GM13976 (cell line): ENCODE results near the gene MICAL3.
"Not testable (repeated sequence)": the region's sequence is repeated elsewhere in the genome, so short reads cannot be mapped to it uniquely, and the experiment has no call there.

ENCODE experiments used
- DNase-seq: peaks from one replicate; pipeline ENCODE4 v3.0.0; 2012; ENCODE audit warnings: low spot score
- in situ Hi-C: fragments of 300-500 bp; cut with MboI; formaldehyde crosslinking; loops from one replicate; pipeline ENCODE4 v1.12.0; 2022; ENCODE audit warnings: low sequenced_read_pairs, mixed read lengths, inconsistent platforms; ENCODE audit not compliant: unreplicated experiment
- TF ChIP-seq, protein P1 (sequence below): IDR thresholded peaks from 2 replicates; pipeline ENCODE4 v1.5.1; 2012; ENCODE audit warnings: borderline replicate concordance, mild to moderate bottlenecking; ENCODE audit not compliant: insufficient read depth; ENCODE audit errors: extremely low read depth, missing control alignments, control extremely low read depth

MICAL3 gene

DNA sequence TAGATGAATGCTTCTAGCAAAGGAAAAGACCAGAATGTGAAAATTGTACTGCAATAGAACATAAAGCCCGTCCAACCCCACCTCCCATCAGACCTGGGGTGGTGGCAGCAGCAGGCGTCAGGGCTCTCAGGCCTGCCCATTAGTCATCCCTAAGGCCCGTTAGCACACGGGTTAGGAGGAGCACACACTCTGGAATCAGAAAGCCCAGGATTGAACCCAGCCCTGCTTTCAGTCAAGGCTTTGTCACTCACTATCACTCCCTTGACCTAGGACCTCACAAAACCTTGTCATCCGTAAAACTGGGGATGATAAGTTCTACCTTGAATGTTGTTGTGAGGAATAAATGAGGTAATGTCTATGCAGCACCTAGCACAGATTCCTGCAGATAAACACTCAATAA is 26.9 kb downstream of the MICAL3 start:
- TF ChIP-seq, protein P1, sequence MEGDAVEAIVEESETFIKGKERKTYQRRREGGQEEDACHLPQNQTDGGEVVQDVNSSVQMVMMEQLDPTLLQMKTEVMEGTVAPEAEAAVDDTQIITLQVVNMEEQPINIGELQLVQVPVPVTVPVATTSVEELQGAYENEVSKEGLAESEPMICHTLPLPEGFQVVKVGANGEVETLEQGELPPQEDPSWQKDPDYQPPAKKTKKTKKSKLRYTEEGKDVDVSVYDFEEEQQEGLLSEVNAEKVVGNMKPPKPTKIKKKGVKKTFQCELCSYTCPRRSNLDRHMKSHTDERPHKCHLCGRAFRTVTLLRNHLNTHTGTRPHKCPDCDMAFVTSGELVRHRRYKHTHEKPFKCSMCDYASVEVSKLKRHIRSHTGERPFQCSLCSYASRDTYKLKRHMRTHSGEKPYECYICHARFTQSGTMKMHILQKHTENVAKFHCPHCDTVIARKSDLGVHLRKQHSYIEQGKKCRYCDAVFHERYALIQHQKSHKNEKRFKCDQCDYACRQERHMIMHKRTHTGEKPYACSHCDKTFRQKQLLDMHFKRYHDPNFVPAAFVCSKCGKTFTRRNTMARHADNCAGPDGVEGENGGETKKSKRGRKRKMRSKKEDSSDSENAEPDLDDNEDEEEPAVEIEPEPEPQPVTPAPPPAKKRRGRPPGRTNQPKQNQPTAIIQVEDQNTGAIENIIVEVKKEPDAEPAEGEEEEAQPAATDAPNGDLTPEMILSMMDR, result no peak

DNA sequence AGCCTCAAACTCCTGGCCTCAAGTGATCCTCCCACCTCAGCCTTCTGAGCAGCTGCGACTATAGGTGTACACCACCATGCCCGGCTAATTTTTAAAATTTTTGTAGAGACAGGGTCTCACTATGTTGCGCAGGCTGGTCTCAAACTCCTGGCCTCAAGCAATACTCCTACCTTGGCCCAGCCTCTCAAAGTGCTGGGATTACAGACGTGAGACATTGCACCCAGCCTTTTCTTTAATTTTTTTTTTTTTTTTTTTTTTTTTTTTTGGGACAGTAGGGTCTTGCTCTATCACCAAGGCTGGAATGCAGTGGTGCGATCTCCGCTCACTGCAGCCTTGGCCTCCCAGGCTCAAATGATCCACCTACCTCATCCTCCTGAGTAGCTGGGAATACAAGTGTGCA is 29.1 kb downstream of the MICAL3 start:
- in situ Hi-C loops, DNase-seq: not testable (repeated sequence)

More for the DNA sequence above, 26.9 kb downstream of the MICAL3 start:
- DNase-seq, result no peak
- in situ Hi-C loops, result no loop called here

DNA sequence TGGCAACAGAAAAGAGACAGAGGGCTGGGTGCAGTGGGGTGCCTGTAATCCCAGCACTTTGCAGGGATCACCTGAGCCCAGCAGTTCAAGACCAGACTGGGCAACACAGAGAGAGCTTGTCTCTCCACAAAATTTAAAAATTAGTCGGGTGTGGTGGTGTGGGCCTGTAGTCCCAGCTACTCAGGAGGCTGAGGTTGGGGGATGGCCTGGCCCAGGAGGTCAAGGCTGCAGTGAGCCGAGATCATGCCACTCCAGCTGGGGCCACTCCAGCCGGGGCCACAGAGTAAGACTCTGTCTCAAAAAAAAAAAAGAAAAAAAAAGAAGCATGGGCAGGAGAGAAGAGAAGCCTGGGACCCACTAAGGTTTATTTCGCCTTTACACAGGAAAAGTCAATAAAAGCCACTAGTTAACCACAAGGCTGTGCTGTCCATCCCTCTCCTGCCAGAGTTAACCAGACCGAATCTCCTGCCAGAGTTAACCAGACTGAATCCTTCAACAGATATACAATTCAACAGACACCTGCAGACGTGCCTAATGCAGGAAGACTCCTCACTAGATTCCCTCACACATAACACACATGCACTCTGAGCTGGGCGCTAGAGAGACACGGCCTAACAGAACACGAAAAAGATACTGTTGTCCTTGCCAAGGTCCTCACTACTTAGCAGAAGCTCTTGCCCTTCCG is 29.8 kb downstream of the MICAL3 start:
- TF ChIP-seq, protein P1, result no peak
- DNase-seq, result no peak
- in situ Hi-C loops, result no loop called here

DNA sequence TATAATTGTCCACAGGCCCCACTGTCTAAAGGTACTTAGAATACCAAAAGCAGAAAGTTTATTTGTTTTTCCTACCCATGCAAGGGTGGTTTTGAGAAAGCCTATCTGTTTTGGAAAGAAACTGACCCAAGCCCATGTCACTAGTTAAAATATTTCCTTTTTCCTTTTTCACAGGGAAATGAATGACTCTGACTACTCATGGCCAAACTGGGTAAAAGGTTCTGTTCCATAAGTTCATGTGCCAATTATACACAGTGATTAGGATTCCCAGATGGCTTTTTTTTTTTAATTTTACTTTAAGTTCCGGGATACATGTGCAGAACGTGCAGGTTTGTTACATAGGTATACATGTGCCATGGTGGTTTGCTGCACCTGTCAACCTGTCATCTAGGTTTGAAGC is 31.4 kb downstream of the MICAL3 start:
- in situ Hi-C loops, DNase-seq: not testable (repeated sequence)

DNA sequence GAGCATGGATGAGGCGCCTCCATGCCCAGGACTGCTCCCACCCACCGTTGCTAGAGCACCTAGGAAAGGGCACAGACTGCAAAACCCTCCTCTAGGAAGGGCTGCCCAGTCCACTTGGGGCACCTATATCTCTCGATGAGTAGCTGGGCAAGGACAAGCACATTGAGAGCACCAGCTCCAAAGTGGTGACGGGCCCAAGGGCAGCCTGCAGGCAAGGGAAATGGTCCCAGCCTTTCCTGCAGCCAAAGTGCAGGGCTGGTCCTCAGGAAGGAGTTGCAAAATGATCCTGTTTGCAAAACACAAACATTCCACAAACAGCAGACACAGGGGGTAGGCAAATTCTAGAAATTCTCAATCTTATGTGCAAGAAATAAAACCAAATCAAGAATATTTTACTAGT is 32.4 kb downstream of the MICAL3 start:
- in situ Hi-C loops, DNase-seq: not testable (repeated sequence)

DNA sequence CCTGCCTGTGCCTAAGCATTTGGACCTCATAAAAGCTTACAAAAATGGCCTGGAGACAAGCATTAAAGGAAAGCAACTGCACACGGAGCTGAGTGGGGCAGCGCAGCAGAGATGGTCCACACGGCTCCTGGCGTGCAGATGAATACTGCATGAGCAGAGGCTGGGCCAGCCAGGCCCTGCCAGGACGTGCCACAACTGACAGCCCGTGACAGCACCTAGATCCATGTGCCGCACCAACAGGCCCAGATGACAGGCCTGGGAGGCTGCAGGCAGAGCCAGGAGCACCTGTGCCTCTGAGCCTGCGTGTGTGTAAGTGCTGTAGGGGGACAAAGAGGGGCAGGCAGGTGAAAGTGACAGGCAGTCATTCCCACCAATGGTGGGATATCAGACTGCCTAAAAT is 33.4 kb downstream of the MICAL3 start:
- no peak for DNase-seq
- TF ChIP-seq, protein P1, result no peak
- in situ Hi-C loops, result no loop called here

DNA sequence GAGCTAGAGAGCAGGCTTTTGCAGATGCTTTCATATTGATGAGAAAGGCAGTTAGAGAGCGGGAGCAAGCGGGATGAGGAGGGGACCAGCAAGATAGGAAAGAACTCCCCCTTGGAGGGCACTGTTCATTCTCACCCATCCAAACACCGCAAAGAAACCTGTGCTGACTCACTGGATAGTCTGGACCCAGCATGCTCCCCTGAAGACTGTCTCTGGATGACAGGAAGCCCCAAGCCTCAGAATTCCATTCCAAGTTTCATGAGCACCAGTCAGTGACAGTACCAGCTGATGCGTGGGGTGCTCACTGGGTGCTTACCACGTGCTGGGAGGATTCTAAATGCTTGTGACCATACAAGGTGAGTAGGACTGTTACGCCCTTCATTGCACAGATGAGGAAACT is 34.2 kb downstream of the MICAL3 start:
- in situ Hi-C loops, result no loop called here
- TF ChIP-seq, protein P1, result no peak
- DNase-seq, result no peak

DNA sequence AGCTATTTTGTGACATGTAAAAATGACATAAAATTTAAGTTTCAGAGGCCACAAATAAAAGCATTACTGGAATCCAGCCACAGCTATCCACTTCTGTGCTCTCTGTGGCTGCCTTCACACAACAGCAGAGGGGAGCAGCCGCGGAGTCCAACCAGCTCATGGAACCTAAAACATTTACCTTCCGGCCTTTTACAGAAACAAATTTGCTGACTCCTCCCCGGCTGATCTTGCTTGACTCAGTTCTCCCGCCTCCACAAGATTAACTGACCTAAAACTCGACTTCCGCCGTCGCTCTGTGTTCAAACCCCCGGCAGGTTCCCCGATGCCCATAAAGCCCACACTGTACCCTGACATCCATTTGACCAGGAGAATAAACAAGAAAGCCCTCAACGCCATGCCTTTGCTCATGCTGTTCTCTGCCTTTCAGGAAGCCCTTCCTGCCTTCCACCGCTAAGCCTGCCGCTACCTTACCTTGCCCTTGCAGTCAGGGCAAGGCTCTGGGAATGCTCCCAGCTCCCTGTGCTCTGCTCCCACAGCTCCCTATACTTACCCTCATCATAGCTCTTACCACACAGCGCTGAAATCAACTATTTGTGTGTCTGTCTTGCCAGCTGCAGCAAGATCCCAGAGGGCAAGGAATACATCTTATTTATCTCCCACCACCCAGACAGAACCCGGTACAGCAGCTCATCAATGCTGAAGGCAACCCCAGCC is 35.4 kb downstream of the MICAL3 start:
- TF ChIP-seq, protein P1, result no peak
- no peak for DNase-seq
- in situ Hi-C loops, result no loop called here
